GM23248 (cell line): ENCODE data around the gene ACCS. TPM values are rescaled to one million over a fixed set of nuclear protein-coding genes. Genes with fewer than 3 reads are reported as not detected.

Experiments used
- DNase-seq: peaks from one replicate; pipeline ENCODE4 v3.0.0-alpha.2; 2015
- H2AFZ ChIP-seq: fragments of 200-600 bp; sonication (generic); 2 replicates; pipeline ENCODE4 v1.6.1; 2016; ENCODE audit warnings: antibody characterized with exemption
- H3F3A ChIP-seq: fragments of 200-600 bp; sonication (generic); 2 replicates; pipeline ENCODE4 v1.6.1; 2016; ENCODE audit warnings: mild to moderate bottlenecking, antibody characterized with exemption, mixed run types; ENCODE audit not compliant: insufficient read depth
- H3K27ac ChIP-seq: fragments of 200-600 bp; sonication (generic); 2 replicates; pipeline ENCODE4 v1.5.1; 2016; ENCODE audit warnings: mild to moderate bottlenecking
- H3K27me3 ChIP-seq: fragments of 200-600 bp; sonication (generic); replicated peaks from 2 replicates; pipeline ENCODE4 v1.6.1; 2016; ENCODE audit warnings: mild to moderate bottlenecking; ENCODE audit not compliant: insufficient read depth
- H3K36me3 ChIP-seq: fragments of 200-600 bp; sonication (generic); 2 replicates; pipeline ENCODE4 v1.6.1; 2016; ENCODE audit warnings: low read depth, mild to moderate bottlenecking
- H3K4me1 ChIP-seq: fragments of 200-600 bp; sonication (generic); 2 replicates; pipeline ENCODE4 v1.6.1; 2016; ENCODE audit warnings: mild to moderate bottlenecking; ENCODE audit not compliant: insufficient read depth
- H3K4me2 ChIP-seq: fragments of 200-600 bp; sonication (generic); one replicate; pipeline ENCODE4 v1.6.1; 2016; ENCODE audit warnings: mild to moderate bottlenecking; ENCODE audit not compliant: unreplicated experiment
- H3K4me3 ChIP-seq: fragments of 200-600 bp; sonication (generic); 2 replicates; pipeline ENCODE4 v1.5.1; 2016; ENCODE audit warnings: mild to moderate bottlenecking
- H3K79me2 ChIP-seq: fragments of 200-600 bp; sonication (generic); 2 replicates; pipeline ENCODE4 v1.6.1; 2016; ENCODE audit warnings: mild to moderate bottlenecking; ENCODE audit not compliant: insufficient read depth
- H3K9ac ChIP-seq: fragments of 200-600 bp; sonication (generic); 2 replicates; pipeline ENCODE4 v1.6.1; 2016; ENCODE audit warnings: mild to moderate bottlenecking
- H3K9me2 ChIP-seq: fragments of 200-600 bp; sonication (generic); 2 replicates; pipeline ENCODE4 v1.6.1; 2016; ENCODE audit warnings: mixed run types, mild to moderate bottlenecking, moderate library complexity; ENCODE audit not compliant: insufficient read depth
- H3K9me3 ChIP-seq: fragments of 200-600 bp; sonication (generic); one replicate; pipeline ENCODE4 v1.6.1; 2017; ENCODE audit warnings: low read depth
- H4K20me1 ChIP-seq: fragments of 200-600 bp; sonication (generic); 2 replicates; pipeline ENCODE4 v1.6.0; 2016; ENCODE audit not compliant: insufficient read depth
- EZH2 ChIP-seq: fragments of 200-600 bp; sonication (generic); IDR thresholded peaks from 2 replicates; pipeline ENCODE4 v1.6.1; 2018; ENCODE audit warnings: antibody characterized with exemption, mild to moderate bottlenecking; ENCODE audit not compliant: insufficient read depth, poor library complexity, severe bottlenecking
- EZH2phosphoT487 ChIP-seq: fragments of 200-600 bp; sonication (generic); IDR thresholded peaks from 2 replicates; pipeline ENCODE4 v1.6.1; 2018; ENCODE audit warnings: antibody characterized with exemption, moderate library complexity, mild to moderate bottlenecking, low read depth; ENCODE audit not compliant: insufficient read depth
- WGBS, 2 experiments: methylation state at CpG; one replicate each; pipeline ENCODE4 v1.1.6; 2015 to 2017; ENCODE audit warnings: low lambda C conversion rate in 2 of 2, low coverage in 1 of 2; ENCODE audit errors: missing lambda C conversion rate in 2 of 2; 5-methylcytosine and 5-hydroxymethylcytosine counted together
- in situ Hi-C: fragments of 300-500 bp; cut with MboI; formaldehyde crosslinking; loops from 2 replicates; pipeline ENCODE4 v1.15.0; 2020
- polyA plus RNA-seq: library from polyadenylated mRNA; unstranded; fragments of >200 nt; fragmentation: Nextera tagmentation; extraction: Ambion mirVana; gene quantifications from 2 replicates; pipeline ENCODE4 v1.2.1, GENCODE V29; 2016
- total RNA-seq: library from RNA; depleted of rRNA; stranded (reverse); fragments of >200 nt; shearing (Covaris generic); gene quantifications from 2 replicates; pipeline ENCODE4 v1.2.3, GENCODE V29; 2014

The ACCS gene
- total and polyA plus RNA-seq, 2 experiments from 2014 or later = 13.3 to 13.7 TPM

DNA sequence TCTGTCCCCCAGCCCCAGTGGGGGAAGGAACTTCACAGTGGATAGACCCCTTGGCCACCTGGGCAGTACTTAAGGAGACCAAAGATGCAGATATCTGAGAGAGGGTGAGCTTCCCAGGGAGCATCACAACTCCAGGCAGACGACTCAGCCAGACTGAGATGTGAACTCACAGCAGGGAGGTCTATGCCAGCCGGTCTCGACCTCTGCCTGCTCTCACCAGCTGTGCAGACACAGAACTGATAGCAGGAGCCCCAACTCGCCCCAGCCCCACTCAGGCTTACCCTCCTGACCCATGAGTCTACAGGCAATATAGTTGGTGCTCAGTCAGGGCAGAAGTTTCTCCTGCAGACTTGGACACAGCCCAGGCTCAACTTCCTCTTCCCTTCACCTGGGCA, 47.9 kb upstream of the ACCS start:
- WGBS, 2 experiments = 15 to 23% methylated on average over 3 to 4 of the region's 4 CpGs
- in situ Hi-C loops = loop anchor here (10.0 kb wide), 1 partner anchor 57 kb away; no protein-coding TSS in a partner anchor
- H3K27ac ChIP-seq = no peak overlapping the region

DNA sequence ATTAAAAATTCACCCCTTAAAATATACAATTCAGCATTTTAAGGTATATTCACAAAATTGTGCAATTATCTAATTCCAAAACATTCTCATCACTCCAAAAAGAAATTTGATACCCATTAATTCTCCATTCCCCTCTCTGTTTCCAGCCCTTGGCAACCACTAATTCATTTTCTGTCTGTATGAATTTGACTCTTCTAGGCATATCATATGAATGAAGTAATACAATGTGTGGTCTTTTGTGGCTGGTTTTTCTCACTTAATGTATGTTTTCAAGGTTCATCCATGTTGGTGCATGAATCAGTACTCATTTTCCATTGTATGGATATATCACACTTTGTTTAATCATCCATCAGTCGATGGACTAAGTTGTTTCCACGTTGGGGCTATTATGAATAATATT, 47.2 kb upstream of the ACCS start:
- no peaks in the 10 kb centered on the region for H3K27me3 ChIP-seq
- DNase-seq = no peak
- WGBS, 2 experiments = 2 to 4% methylated on average over 2 of the region's 2 CpGs
- no peaks in the 10 kb centered on the region for H3K36me3 ChIP-seq
- in situ Hi-C loops = loop anchor here (10.0 kb wide), 1 partner anchor 56 kb away; no protein-coding TSS in a partner anchor
- H4K20me1 ChIP-seq = no peaks in the 10 kb centered on the region
- TF ChIP-seq EZH2 = no peak
- no peak for TF ChIP-seq EZH2phosphoT487
- H3K4me2 ChIP-seq = no peak overlapping the region
- no peak overlapping the region for H3K4me3 ChIP-seq
- peaks cover 43% of the 10 kb centered on the region for H3K4me1 ChIP-seq
- H3K9me2 ChIP-seq = no peaks in the 10 kb centered on the region
- H3K27ac ChIP-seq = no peak overlapping the region
- H3K9me3 ChIP-seq = no peaks in the 10 kb centered on the region
- H3F3A ChIP-seq = peaks cover 29% of the 10 kb centered on the region
- no peaks in the 10 kb centered on the region for H3K79me2 ChIP-seq
- H3K9ac ChIP-seq = no peak overlapping the region
- no peak overlapping the region for H2AFZ ChIP-seq

More for the DNA sequence above, 47.9 kb upstream of the ACCS start:
- no peak overlapping the region for H2AFZ ChIP-seq
- no peak overlapping the region for H3K9ac ChIP-seq
- H3K4me3 ChIP-seq = no peak overlapping the region
- no peaks in the 10 kb centered on the region for H3K27me3 ChIP-seq
- TF ChIP-seq EZH2phosphoT487 = no peak
- TF ChIP-seq EZH2 = no peak
- DNase-seq = peak; percentile 52
- H4K20me1 ChIP-seq = no peaks in the 10 kb centered on the region
- H3F3A ChIP-seq = peaks cover 29% of the 10 kb centered on the region
- no peaks in the 10 kb centered on the region for H3K9me2 ChIP-seq
- peak overlapping the region; percentile 28 for H3K4me2 ChIP-seq
- peaks cover 43% of the 10 kb centered on the region for H3K4me1 ChIP-seq
- no peaks in the 10 kb centered on the region for H3K9me3 ChIP-seq
- no peaks in the 10 kb centered on the region for H3K79me2 ChIP-seq
- no peaks in the 10 kb centered on the region for H3K36me3 ChIP-seq

DNA sequence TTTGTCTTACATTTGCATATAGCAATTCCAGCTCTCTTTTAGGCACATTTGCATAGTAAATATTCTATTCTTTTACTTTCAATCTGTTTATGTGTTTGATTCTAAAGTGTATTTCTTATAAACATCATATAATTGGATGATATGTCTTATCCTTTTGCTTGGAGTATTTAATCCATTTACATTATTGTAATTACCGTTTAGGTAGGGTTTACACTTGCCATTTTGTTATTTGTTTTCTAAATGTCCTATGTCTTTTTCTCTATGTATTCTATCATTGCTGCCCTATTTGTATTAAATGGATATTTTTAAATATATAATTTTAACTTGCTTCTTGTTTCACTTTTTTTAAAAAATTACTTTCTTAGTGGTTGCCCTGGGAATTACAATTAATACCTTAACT, 41.1 kb upstream of the ACCS start:
- Histone ChIP-seq H4K20me1 (no peaks in the 10 kb centered on the region), H3K4me3 (no peak overlapping the region), H3K36me3 (no peaks in the 10 kb centered on the region), H3K79me2 (no peaks in the 10 kb centered on the region), H3K9me3 (no peaks in the 10 kb centered on the region), H3K4me1 (peaks cover 17% of the 10 kb centered on the region), H3K27ac (no peak overlapping the region), H3K9me2 (no peaks in the 10 kb centered on the region), H3K4me2 (no peak overlapping the region), H2AFZ (no peak overlapping the region), H3K9ac (no peak overlapping the region), H3K27me3 (no peaks in the 10 kb centered on the region), H3F3A (peaks cover 14% of the 10 kb centered on the region)
- no peak for TF ChIP-seq EZH2phosphoT487
- no peak for TF ChIP-seq EZH2
- DNase-seq = no peak
- in situ Hi-C loops = loop anchor here (10.0 kb wide), 1 partner anchor 120 kb away; no protein-coding TSS in a partner anchor
- 93 to 96% methylated on average over 1 of the region's 1 CpG for WGBS, 2 experiments

DNA sequence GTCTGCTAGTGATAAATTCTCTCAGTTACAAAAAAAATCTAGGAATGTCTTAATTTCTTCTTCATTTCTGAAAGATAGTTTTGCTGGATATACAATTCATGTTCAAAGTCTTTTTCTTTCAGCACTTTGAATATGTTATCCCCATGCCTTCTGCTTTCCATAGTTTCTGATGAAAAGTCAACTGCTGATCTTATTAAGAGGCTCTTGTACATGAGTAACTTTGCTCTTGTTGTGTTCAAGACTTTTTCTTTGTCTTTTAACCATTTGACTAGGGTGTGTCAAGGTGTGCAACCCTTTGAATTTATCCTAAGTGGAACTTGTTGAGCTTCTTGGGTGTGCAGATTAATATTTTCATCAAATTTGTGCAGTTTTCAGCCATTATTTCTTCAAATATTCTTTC, 40.3 kb upstream of the ACCS start:
- in situ Hi-C loops = loop anchor here (10.0 kb wide), 1 partner anchor 121 kb away; no protein-coding TSS in a partner anchor
- no peaks in the 10 kb centered on the region for H3K36me3 ChIP-seq

DNA sequence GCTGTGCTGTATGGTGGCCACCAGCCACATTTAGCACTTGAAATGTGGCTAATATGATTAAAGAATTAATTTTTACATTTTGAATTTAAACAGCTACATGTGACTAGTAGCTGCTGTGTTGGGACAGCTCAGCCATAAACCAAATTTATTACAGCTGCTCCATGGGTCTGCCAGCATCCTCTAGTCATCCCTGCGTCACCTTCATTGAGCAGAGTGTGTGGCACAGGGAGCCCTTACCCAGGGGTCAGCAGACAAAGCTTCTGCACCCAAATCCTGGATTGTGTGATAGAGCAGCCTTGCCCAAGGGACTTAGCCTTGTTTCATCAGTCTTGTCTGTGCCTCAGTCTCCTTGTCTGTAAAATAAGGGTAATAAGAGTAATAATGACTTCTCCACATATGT, 37.7 kb upstream of the ACCS start:
- no peaks in the 10 kb centered on the region for H3K79me2 ChIP-seq
- in situ Hi-C loops = loop anchor here (10.0 kb wide), 1 partner anchor 124 kb away; no protein-coding TSS in a partner anchor
- H3K4me1 ChIP-seq = peaks cover 35% of the 10 kb centered on the region
- peak overlapping the region; percentile 25 for H3K27ac ChIP-seq
- no peak for TF ChIP-seq EZH2
- H3K4me2 ChIP-seq = no peak overlapping the region
- no peak overlapping the region for H3K4me3 ChIP-seq
- 23 to 38% methylated on average over 1 of the region's 1 CpG for WGBS, 2 experiments
- no peaks in the 10 kb centered on the region for H3K27me3 ChIP-seq
- H3K9me3 ChIP-seq = no peaks in the 10 kb centered on the region
- H3K36me3 ChIP-seq = no peaks in the 10 kb centered on the region
- DNase-seq = peak; percentile 80
- no peak overlapping the region for H3K9ac ChIP-seq
- H3K9me2 ChIP-seq = no peaks in the 10 kb centered on the region
- peaks cover 13% of the 10 kb centered on the region for H3F3A ChIP-seq
- no peaks in the 10 kb centered on the region for H4K20me1 ChIP-seq
- H2AFZ ChIP-seq = no peak overlapping the region

More for the DNA sequence above, 40.3 kb upstream of the ACCS start:
- Histone ChIP-seq H3K79me2 (no peaks in the 10 kb centered on the region), H3K4me3 (no peak overlapping the region), H3K27me3 (no peaks in the 10 kb centered on the region), H3K9ac (no peak overlapping the region), H3K4me2 (no peak overlapping the region), H3K27ac (no peak overlapping the region), H3K4me1 (peaks cover 24% of the 10 kb centered on the region), H4K20me1 (no peaks in the 10 kb centered on the region), H2AFZ (no peak overlapping the region), H3K9me2 (no peaks in the 10 kb centered on the region), H3F3A (peaks cover 13% of the 10 kb centered on the region), H3K9me3 (no peaks in the 10 kb centered on the region)
- TF ChIP-seq EZH2 (no peak), EZH2phosphoT487 (no peak)
- DNase-seq = no peak
